GM18499 (cell line): ENCODE results near the gene ANAPC10.

Source experiments
- ATAC-seq: cut with Tn5 transposase; IDR thresholded peaks from one replicate; pipeline ENCODE4 v1.9.1; 2021; ENCODE audit warnings: moderate number of reproducible peaks; ENCODE audit not compliant: insufficient read depth, unreplicated experiment

ANAPC10 gene

GRCh38 chr4:145075742-145076468, 22.1 kb downstream of the ANAPC10 start:
- no peak for ATAC-seq

- no peak for ATAC-seq
Measured at GRCh38 chr4:145071560-145071959, 26.4 kb downstream of the ANAPC10 start.

GRCh38 chr4:145069361-145069760, 28.6 kb downstream of the ANAPC10 start:
- no peak for ATAC-seq

- ATAC-seq = no peak
Measured at GRCh38 chr4:145066063-145066501, 31.9 kb downstream of the ANAPC10 start.

- ATAC-seq = no peak
Measured at GRCh38 chr4:145061318-145061920, 36.6 kb downstream of the ANAPC10 start.

- no peak for ATAC-seq
Measured at GRCh38 chr4:145058256-145058655, 39.7 kb downstream of the ANAPC10 start.

GRCh38 chr4:145056325-145057130, 41.5 kb downstream of the ANAPC10 start:
- no peak for ATAC-seq

GRCh38 chr4:145055533-145056257, 42.3 kb downstream of the ANAPC10 start:
- no peak for ATAC-seq

- no peak for ATAC-seq
Measured at GRCh38 chr4:145049241-145049640, 48.8 kb downstream of the ANAPC10 start.

GRCh38 chr4:145048817-145049216, 49.2 kb downstream of the ANAPC10 start:
- ATAC-seq = no peak

- peak; percentile 41 for ATAC-seq
Measured at GRCh38 chr4:145047151-145047550, 50.8 kb downstream of the ANAPC10 start.

- no peak for ATAC-seq
Measured at GRCh38 chr4:145045180-145045579, 52.8 kb downstream of the ANAPC10 start.

- ATAC-seq = no peak
Measured at GRCh38 chr4:145044341-145044740, 53.7 kb downstream of the ANAPC10 start.

GRCh38 chr4:145043306-145043705, 54.7 kb downstream of the ANAPC10 start:
- ATAC-seq = no peak

- no peak for ATAC-seq
Measured at GRCh38 chr4:145042601-145043285, 55.3 kb downstream of the ANAPC10 start.

GRCh38 chr4:145041378-145041777, 56.6 kb downstream of the ANAPC10 start:
- peak; percentile 91 for ATAC-seq

GRCh38 chr4:145035494-145036136, 62.4 kb downstream of the ANAPC10 start:
- ATAC-seq = no peak

- ATAC-seq = no peak
Measured at GRCh38 chr4:145034727-145035211, 63.2 kb downstream of the ANAPC10 start.

GRCh38 chr4:145019346-145019745, 78.7 kb downstream of the ANAPC10 start:
- ATAC-seq = no peak
